Tongue (tissue), 2 donors: ENCODE data around the gene TAX1BP3. TPM values are rescaled to one million over a fixed set of nuclear protein-coding genes. Genes with fewer than 3 reads are reported as not detected.
A peak's percentile ranks its signal among the peaks of the same experiment; 100 is the strongest.

Experiments used
- DNase-seq: peaks from one replicate; pipeline ENCODE4 v3.0.0-alpha.2; 2015
- total RNA-seq: library from RNA; depleted of rRNA; stranded (reverse); fragments of >200 nt; gene quantifications from one replicate; pipeline ENCODE4 v1.2.3, GENCODE V29; 2014

The TAX1BP3 gene
- total RNA-seq, 1 donor from 2014 or later = 53.7 TPM

GRCh38 chr17:3688027-3688553, 19.7 kb upstream of the TAX1BP3 start:
- no peak for DNase-seq

GRCh38 chr17:3685174-3685573, 16.8 kb upstream of the TAX1BP3 start:
- DNase-seq = no peak

GRCh38 chr17:3683054-3683511, 14.7 kb upstream of the TAX1BP3 start:
- DNase-seq = no peak

- DNase-seq = no peak
Measured at GRCh38 chr17:3682033-3682432, 13.7 kb upstream of the TAX1BP3 start.

- DNase-seq = no peak
Measured at GRCh38 chr17:3681565-3681964, 13.2 kb upstream of the TAX1BP3 start.

- no peak for DNase-seq
Measured at GRCh38 chr17:3681057-3681456, 12.7 kb upstream of the TAX1BP3 start.

- no peak for DNase-seq
Measured at GRCh38 chr17:3679531-3680126, 11.3 kb upstream of the TAX1BP3 start.

- DNase-seq = no peak
Measured at GRCh38 chr17:3678821-3679530, 10.6 kb upstream of the TAX1BP3 start.

- DNase-seq = no peak
Measured at GRCh38 chr17:3678095-3678820, 9.9 kb upstream of the TAX1BP3 start.

- no peak for DNase-seq
Measured at GRCh38 chr17:3675886-3676285, 7.5 kb upstream of the TAX1BP3 start.

- DNase-seq = no peak
Measured at GRCh38 chr17:3672571-3672970, 4.2 kb upstream of the TAX1BP3 start.

GRCh38 chr17:3669548-3669947, 1.2 kb upstream of the TAX1BP3 start:
- no peak for DNase-seq

GRCh38 chr17:3669085-3669347, 638 bp upstream of the TAX1BP3 start:
- no peak for DNase-seq

GRCh38 chr17:3667366-3668278, 756 bp downstream of the TAX1BP3 start:
- DNase-seq = peak; percentile 95

- DNase-seq = no peak
Measured at GRCh38 chr17:3666516-3666915, 1.9 kb downstream of the TAX1BP3 start.

- DNase-seq = no peak
Measured at GRCh38 chr17:3665834-3666233, 2.5 kb downstream of the TAX1BP3 start.

- no peak for DNase-seq
Measured at GRCh38 chr17:3663102-3664011, 5.0 kb downstream of the TAX1BP3 start.

- DNase-seq = no peak
Measured at GRCh38 chr17:3660311-3660891, 8.0 kb downstream of the TAX1BP3 start.

- peak; percentile 30 for DNase-seq
Measured at GRCh38 chr17:3659541-3660111, 8.8 kb downstream of the TAX1BP3 start.

- no peak for DNase-seq
Measured at GRCh38 chr17:3658784-3659449, 9.5 kb downstream of the TAX1BP3 start.
